Measurements from ENCODE around the gene SORCS3. TPM values are rescaled to one million over a fixed set of nuclear protein-coding genes. Genes with fewer than 3 reads are reported as not detected.

Gene SORCS3
- polyA plus RNA-seq, 1 donor from 2014 or later = 9.8 TPM

GRCh38 chr10:105139363-105139896, 498.3 kb downstream of the SORCS3 start:
- Histone ChIP-seq H3K36me3 (ENCODE audit: insufficient read depth, low read length) (no peaks in the 10 kb centered on the region), H3K9me2 (ENCODE audit: insufficient read depth, low read length) (no peaks in the 10 kb centered on the region), H3K79me2 (replicated peaks; ENCODE audit: insufficient read depth, low read length) (no peaks in the 10 kb centered on the region), H3K4me3 (ENCODE audit: low read length) (no peak overlapping the region), H3K27me3 (ENCODE audit: insufficient read depth, low read depth, low read length) (no peaks in the 10 kb centered on the region), H4K20me1 (ENCODE audit: insufficient read depth) (no peaks in the 10 kb centered on the region), H2AFZ (ENCODE audit: low read depth, low read length) (no peak overlapping the region), H3K9me3 (ENCODE audit: low read length) (no peaks in the 10 kb centered on the region), H3K4me2 (ENCODE audit: low read length) (no peak overlapping the region), H3K27ac (ENCODE audit: low read length) (no peak overlapping the region), H3K9ac (ENCODE audit: low read length) (no peak overlapping the region), H3F3A (ENCODE audit: insufficient read depth, low read length, poor library complexity, severe bottlenecking) (no peaks in the 10 kb centered on the region)
- TF ChIP-seq RAD21 (conservative IDR thresholded peaks at IDR 0.05) = no peak
- no peak for TF ChIP-seq POLR2AphosphoS5 (IDR thresholded peaks at IDR 0.05)
- no peak for TF ChIP-seq EZH2 (IDR thresholded peaks at IDR 0.05; ENCODE audit: borderline replicate concordance, insufficient read depth, low read length, poor library complexity, severe bottlenecking)
- TF ChIP-seq REST (IDR thresholded peaks at IDR 0.05; ENCODE audit: borderline replicate concordance) = no peak
- no peak for TF ChIP-seq EP300 (conservative IDR thresholded peaks at IDR 0.05; ENCODE audit: poor library complexity, severe bottlenecking)
- TF ChIP-seq MXI1 (conservative IDR thresholded peaks at IDR 0.05; ENCODE audit: poor library complexity, severe bottlenecking) = no peak
- TF ChIP-seq TAF1 (IDR thresholded peaks at IDR 0.05; ENCODE audit: low read depth) = no peak
- TF ChIP-seq SMC3 (conservative IDR thresholded peaks at IDR 0.05; ENCODE audit: poor library complexity) = no peak
- TF ChIP-seq CTCF (IDR thresholded peaks at IDR 0.05; ENCODE audit: poor library complexity, severe bottlenecking) = no peak

- H2AFZ ChIP-seq (ENCODE audit: low read depth, low read length) = no peak overlapping the region
- no peak overlapping the region for H3K9ac ChIP-seq (ENCODE audit: low read length)
Observed at GRCh38 chr10:105140600-105140999, 499.5 kb downstream of the SORCS3 start.

More at GRCh38 chr10:105140600-105140999, 499.5 kb downstream of the SORCS3 start:
- Histone ChIP-seq H3K36me3 (ENCODE audit: insufficient read depth, low read length) (no peaks in the 10 kb centered on the region), H4K20me1 (ENCODE audit: insufficient read depth) (no peaks in the 10 kb centered on the region), H3K4me2 (ENCODE audit: low read length) (no peak overlapping the region), H3K27ac (ENCODE audit: low read length) (no peak overlapping the region), H3K4me3 (ENCODE audit: low read length) (no peak overlapping the region), H3K9me3 (ENCODE audit: low read length) (no peaks in the 10 kb centered on the region), H3K9me2 (ENCODE audit: insufficient read depth, low read length) (no peaks in the 10 kb centered on the region), H3K27me3 (ENCODE audit: insufficient read depth, low read depth, low read length) (no peaks in the 10 kb centered on the region), H3F3A (ENCODE audit: insufficient read depth, low read length, poor library complexity, severe bottlenecking) (no peaks in the 10 kb centered on the region), H3K79me2 (replicated peaks; ENCODE audit: insufficient read depth, low read length) (no peaks in the 10 kb centered on the region)
- TF ChIP-seq MXI1 (conservative IDR thresholded peaks at IDR 0.05; ENCODE audit: poor library complexity, severe bottlenecking) (no peak), EP300 (conservative IDR thresholded peaks at IDR 0.05; ENCODE audit: poor library complexity, severe bottlenecking) (no peak), REST (IDR thresholded peaks at IDR 0.05; ENCODE audit: borderline replicate concordance) (no peak)
